Liver (tissue), 9 donors: ENCODE measurements around the gene TRPM2. TPM values are rescaled to one million over a fixed set of nuclear protein-coding genes. Genes with fewer than 3 reads are reported as not detected.

ENCODE experiments used
- DNase-seq: peaks from one replicate; pipeline ENCODE4 v3.0.0-alpha.2; 2017; ENCODE audit warnings: low spot score
- H3K27ac ChIP-seq, 2 donors: one replicate each; pipeline ENCODE4 v1.7.0; 2013; ENCODE audit warnings: inconsistent platforms in 2 of 2, low read length in 2 of 2, control low read depth in 1 of 2, low read depth in 1 of 2, mild to moderate bottlenecking in 1 of 2
- H3K27me3 ChIP-seq, 4 donors: one replicate each; pipeline versions ENCODE4 v1.6.1 to v1.7.0; 2013; ENCODE audit warnings: low read length in 3 of 4, inconsistent platforms in 1 of 4, mild to moderate bottlenecking in 1 of 4, moderate library complexity in 1 of 4; ENCODE audit not compliant: control insufficient read depth in 4 of 4, insufficient read depth in 4 of 4
- H3K36me3 ChIP-seq, 4 donors: one replicate each; pipeline versions ENCODE4 v1.6.1 to v1.7.0; 2013; ENCODE audit warnings: low read length in 3 of 4, mild to moderate bottlenecking in 3 of 4, low read depth in 1 of 4, moderate library complexity in 1 of 4; ENCODE audit not compliant: control insufficient read depth in 4 of 4, insufficient read depth in 3 of 4
- H3K4me1 ChIP-seq, 4 donors: one replicate each; pipeline versions ENCODE4 v1.6.1 to v1.7.0; 2013; ENCODE audit warnings: low read length in 3 of 4, mild to moderate bottlenecking in 3 of 4, moderate library complexity in 1 of 4; ENCODE audit not compliant: control insufficient read depth in 4 of 4, insufficient read depth in 4 of 4
- H3K4me3 ChIP-seq, 3 donors: one replicate each; pipeline versions ENCODE4 v1.6.1 to v1.7.0; 2013; ENCODE audit warnings: low read length in 3 of 3, control low read depth in 1 of 3, low read depth in 1 of 3, mild to moderate bottlenecking in 1 of 3
- H3K9ac ChIP-seq, 2 donors: one replicate each; pipeline ENCODE4 v1.7.0; 2013; ENCODE audit warnings: low read length in 2 of 2, mild to moderate bottlenecking in 2 of 2, moderate library complexity in 2 of 2, control low read depth in 1 of 2, low read depth in 1 of 2
- H3K9me3 ChIP-seq, 4 donors: one replicate each; pipeline versions ENCODE4 v1.6.1 to v1.7.0; 2013; ENCODE audit warnings: low read length in 3 of 4; ENCODE audit not compliant: control insufficient read depth in 4 of 4
- CTCF ChIP-seq: fragments of 150-350 bp; IDR thresholded peaks from 2 replicates; pipeline ENCODE4 v1.5.1; 2017; ENCODE audit warnings: improper control_type of control experiment, low read depth, low read length; ENCODE audit not compliant: missing input control
- FOXA1 ChIP-seq: IDR thresholded peaks from 2 replicates; pipeline ENCODE4 v1.6.1; 2016; ENCODE audit warnings: antibody characterized with exemption
- FOXA2 ChIP-seq: IDR thresholded peaks from 2 replicates; pipeline ENCODE4 v1.6.1; 2016; ENCODE audit warnings: antibody characterized with exemption
- GABPA ChIP-seq, 2 donors: IDR thresholded peaks in 1 of 2; conservative IDR thresholded peaks in 1 of 2; 2 replicates each; pipeline ENCODE4 v1.6.1; 2016; ENCODE audit warnings: antibody characterized with exemption in 2 of 2, mild to moderate bottlenecking in 1 of 2, moderate library complexity in 1 of 2
- HNF4G ChIP-seq: IDR thresholded peaks from 2 replicates; pipeline ENCODE4 v1.6.1; 2016; ENCODE audit warnings: antibody characterized with exemption
- JUND ChIP-seq, 2 donors: IDR thresholded peaks; 2 replicates each; pipeline ENCODE4 v1.6.1; 2016; ENCODE audit warnings: antibody characterized with exemption in 2 of 2
- MAX ChIP-seq: IDR thresholded peaks from 2 replicates; pipeline ENCODE4 v1.6.1; 2016; ENCODE audit warnings: antibody characterized with exemption
- NR2F2 ChIP-seq: IDR thresholded peaks from 2 replicates; pipeline ENCODE4 v1.6.1; 2016; ENCODE audit warnings: antibody characterized with exemption
- RAD21 ChIP-seq, 2 donors: IDR thresholded peaks; 2 replicates each; pipeline ENCODE4 v1.6.1; 2016; ENCODE audit warnings: antibody characterized with exemption in 2 of 2, mild to moderate bottlenecking in 2 of 2
- REST ChIP-seq: IDR thresholded peaks from 2 replicates; pipeline ENCODE4 v1.6.1; 2016; ENCODE audit warnings: antibody characterized with exemption, mild to moderate bottlenecking
- RXRA ChIP-seq, 2 donors: IDR thresholded peaks; 2 replicates each; pipeline ENCODE4 v1.6.1; 2017 to 2018; ENCODE audit warnings: antibody characterized with exemption in 2 of 2, mild to moderate bottlenecking in 1 of 2
- SP1 ChIP-seq: IDR thresholded peaks from 2 replicates; pipeline ENCODE4 v1.6.1; 2018; ENCODE audit warnings: antibody characterized with exemption, mild to moderate bottlenecking
- YY1 ChIP-seq: IDR thresholded peaks from 2 replicates; pipeline ENCODE4 v1.6.1; 2016; ENCODE audit warnings: antibody characterized with exemption, mild to moderate bottlenecking
- ZBTB33 ChIP-seq: IDR thresholded peaks from 2 replicates; pipeline ENCODE4 v1.6.1; 2016; ENCODE audit warnings: antibody characterized with exemption
- WGBS: extraction: QIAGEN DNeasy Blood & Tissue Kit; methylation state at CpG from one replicate; pipeline ENCODE4 v1.1.7; 2013; 5-methylcytosine and 5-hydroxymethylcytosine counted together
- polyA plus RNA-seq, 2 donors: library from polyadenylated mRNA; stranded (reverse) in 1 of 2; unstranded in 1 of 2; fragments of 200-250 nt in 1 of 2; fragments of >200 nt in 1 of 2; fragmentation: Nextera tagmentation in 1 of 2; extraction: Ambion mirVana in 1 of 2; gene quantifications; one replicate each; pipeline versions ENCODE4 v1.2.1 to v1.2.3, GENCODE V29; 2013 to 2015
- total RNA-seq, 2 donors: library from RNA; depleted of rRNA; stranded (reverse); fragments of >200 nt; gene quantifications; one replicate each; pipeline ENCODE4 v1.2.3, GENCODE V29; 2014
- TF ChIP-seq, protein P1 (sequence below): IDR thresholded peaks from 2 replicates; pipeline ENCODE4 v1.6.1; 2016; ENCODE audit warnings: antibody characterized with exemption
- donor health status: healthy.
- donor health status: healthy.
- donor health status: healthy.
- donor health status: healthy.
- donor health status: healthy.

TRPM2 gene
- total and polyA plus RNA-seq, 4 donors: 0.43 to 1.3 (median 0.63) TPM

GRCh38 chr21:44310628-44311507 lies 42.6 kb upstream of the TRPM2 start:
- Histone ChIP-seq H3K27ac (no peak overlapping the region), H3K36me3 (peaks cover 9 to 56% (median 16%) of the 10 kb centered on the region in 4 donors), H3K4me1 (peaks cover 0 to 1% (median 0%) of the 10 kb centered on the region in 4 donors), H3K9ac (no peak overlapping the region), H3K9me3 (no peaks in the 10 kb centered on the region), H3K27me3 (no peaks in the 10 kb centered on the region), H3K4me3 (no peak overlapping the region)
- no peak for TF ChIP-seq MAX
- TF ChIP-seq FOXA2: no peak
- TF ChIP-seq RAD21 (IDR thresholded peaks at IDR 0.05): no peak
- no peak for TF ChIP-seq GABPA (IDR thresholded peaks at IDR 0.05 in 1 of 2, conservative IDR thresholded peaks at IDR 0.05 in 1 of 2)
- TF ChIP-seq ZBTB33: no peak
- TF ChIP-seq SP1: no peak
- TF ChIP-seq, protein P1, sequence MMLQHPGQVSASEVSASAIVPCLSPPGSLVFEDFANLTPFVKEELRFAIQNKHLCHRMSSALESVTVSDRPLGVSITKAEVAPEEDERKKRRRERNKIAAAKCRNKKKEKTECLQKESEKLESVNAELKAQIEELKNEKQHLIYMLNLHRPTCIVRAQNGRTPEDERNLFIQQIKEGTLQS: no peak
- TF ChIP-seq REST: no peak
- no peak for TF ChIP-seq RXRA (IDR thresholded peaks at IDR 0.05)
- no peak for TF ChIP-seq YY1
- no peak for TF ChIP-seq CTCF
- no peak for TF ChIP-seq HNF4G
- TF ChIP-seq JUND (IDR thresholded peaks at IDR 0.05): no peak
- no peak for TF ChIP-seq FOXA1
- TF ChIP-seq NR2F2: no peak
- no peak for DNase-seq
- 96% methylated on average over 28 of the region's 28 CpGs for WGBS
